ENCODE measurements around the gene CNTN1.

GRCh38 chr12:40769846-40770245 lies 77.6 kb downstream of the CNTN1 start:
- TF ChIP-seq, protein P1, sequence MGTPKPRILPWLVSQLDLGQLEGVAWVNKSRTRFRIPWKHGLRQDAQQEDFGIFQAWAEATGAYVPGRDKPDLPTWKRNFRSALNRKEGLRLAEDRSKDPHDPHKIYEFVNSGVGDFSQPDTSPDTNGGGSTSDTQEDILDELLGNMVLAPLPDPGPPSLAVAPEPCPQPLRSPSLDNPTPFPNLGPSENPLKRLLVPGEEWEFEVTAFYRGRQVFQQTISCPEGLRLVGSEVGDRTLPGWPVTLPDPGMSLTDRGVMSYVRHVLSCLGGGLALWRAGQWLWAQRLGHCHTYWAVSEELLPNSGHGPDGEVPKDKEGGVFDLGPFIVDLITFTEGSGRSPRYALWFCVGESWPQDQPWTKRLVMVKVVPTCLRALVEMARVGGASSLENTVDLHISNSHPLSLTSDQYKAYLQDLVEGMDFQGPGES (IDR thresholded peaks at IDR 0.05), result no peak
- no peak for TF ChIP-seq CHD2 (IDR thresholded peaks at IDR 0.05; ENCODE audit: borderline replicate concordance, low read depth, low read length)
- TF ChIP-seq SMC3 (IDR thresholded peaks at IDR 0.05; ENCODE audit: borderline replicate concordance, low read length), result no peak
- TF ChIP-seq JUND (IDR thresholded peaks at IDR 0.05; ENCODE audit: low read depth, low read length), result no peak
- TF ChIP-seq EZH2 (IDR thresholded peaks at IDR 0.05; ENCODE audit: borderline replicate concordance, control insufficient read depth, low read depth, low read length), result no peak
- no peak for TF ChIP-seq POLR2AphosphoS2 (IDR thresholded peaks at IDR 0.05; ENCODE audit: low read depth, low read length)
- no peak for TF ChIP-seq CTCF (IDR thresholded peaks at IDR 0.05 in 2 of 3, conservative IDR thresholded peaks at IDR 0.05 in 1 of 3; ENCODE audit: control insufficient read depth in 2 of 3, extremely low read depth in 1 of 3, insufficient read depth in 1 of 3, low read depth in 3 of 3, low read length in 3 of 3)
- no peak for TF ChIP-seq JUNB (IDR thresholded peaks at IDR 0.05)
